AG04449 (cell line): ENCODE measurements around the gene ADAMTSL5.

ENCODE experiments used
- CTCF ChIA-PET: fragments of 350-600 bp; formaldehyde crosslinking; extraction: SDS; loops from one replicate; lab custom pipeline; 2021; ENCODE audit warnings: antibody characterized with exemption; lab: Yijun Ruan, JAX
- POLR2A ChIA-PET: fragments of 400-600, 350-600 bp; formaldehyde crosslinking; extraction: SDS; loops from one replicate; lab custom pipeline; 2020; ENCODE audit warnings: antibody characterized with exemption, inconsistent platforms; lab: Yijun Ruan, JAX
- DNase-seq: peaks from one replicate; pipeline ENCODE4 v3.0.0-alpha.2; 2010; ENCODE audit warnings: low read depth, low spot score
- H3K4me3 ChIP-seq: 2 replicates; pipeline ENCODE4 v1.5.1; 2011; ENCODE audit warnings: low read depth, mild to moderate bottlenecking, control low read depth, low read length
- TF ChIP-seq, protein P1 (sequence below): IDR thresholded peaks from one replicate; pipeline ENCODE4 v1.5.1; 2011; ENCODE audit warnings: mild to moderate bottlenecking, moderate library complexity, low read length, control low read depth, inconsistent platforms; ENCODE audit not compliant: insufficient read depth; ENCODE audit errors: missing control alignments

Gene ADAMTSL5

DNA sequence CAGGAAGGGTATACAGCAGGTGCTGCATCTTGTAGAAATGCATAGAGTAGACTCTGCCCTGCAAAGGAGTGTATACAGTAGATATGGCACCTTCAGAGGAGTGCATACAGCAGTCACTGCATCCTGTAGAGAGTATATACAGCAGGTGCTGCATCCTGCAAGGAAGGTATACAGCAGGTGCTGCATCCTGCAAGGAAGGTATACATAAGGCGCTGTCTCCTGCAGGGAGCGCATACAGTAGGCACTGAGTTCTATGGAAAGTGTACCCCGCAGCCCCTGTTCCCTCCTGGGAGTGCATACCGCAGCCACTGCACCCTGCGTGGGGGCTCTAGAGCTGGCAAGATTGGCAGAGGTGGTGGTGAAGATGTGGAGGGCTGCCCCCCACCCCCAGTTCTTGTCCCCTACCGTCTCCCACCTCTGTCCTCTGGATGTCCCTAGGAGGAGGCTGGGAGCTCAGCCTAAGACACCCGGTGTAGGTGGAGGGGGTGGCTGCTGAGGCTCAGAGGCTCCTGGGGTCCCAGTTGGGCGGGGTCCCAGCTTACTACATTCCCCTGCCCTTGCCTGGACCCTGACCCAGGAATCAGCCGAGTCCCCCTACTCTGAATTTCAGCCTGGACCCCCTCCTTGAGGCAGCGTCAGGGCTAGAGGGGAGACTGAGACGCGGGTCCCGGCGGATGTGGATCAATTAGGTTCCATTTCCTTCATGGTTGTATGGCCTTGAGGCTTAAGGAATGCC, 2.3 kb upstream of the ADAMTSL5 start:
- DNase-seq: no peak
- ChIA-PET POLR2A (interaction anchor here (0.5 kb wide), 1 partner anchor 12 kb away, joined by 3 read pairs; no protein-coding TSS in a partner anchor), CTCF (interaction anchor here (1.0 to 1.6 kb wide), 2 partner anchors 12 to 55 kb away, joined by 3 to 4 read pairs; no protein-coding TSS in a partner anchor)
- TF ChIP-seq, protein P1, sequence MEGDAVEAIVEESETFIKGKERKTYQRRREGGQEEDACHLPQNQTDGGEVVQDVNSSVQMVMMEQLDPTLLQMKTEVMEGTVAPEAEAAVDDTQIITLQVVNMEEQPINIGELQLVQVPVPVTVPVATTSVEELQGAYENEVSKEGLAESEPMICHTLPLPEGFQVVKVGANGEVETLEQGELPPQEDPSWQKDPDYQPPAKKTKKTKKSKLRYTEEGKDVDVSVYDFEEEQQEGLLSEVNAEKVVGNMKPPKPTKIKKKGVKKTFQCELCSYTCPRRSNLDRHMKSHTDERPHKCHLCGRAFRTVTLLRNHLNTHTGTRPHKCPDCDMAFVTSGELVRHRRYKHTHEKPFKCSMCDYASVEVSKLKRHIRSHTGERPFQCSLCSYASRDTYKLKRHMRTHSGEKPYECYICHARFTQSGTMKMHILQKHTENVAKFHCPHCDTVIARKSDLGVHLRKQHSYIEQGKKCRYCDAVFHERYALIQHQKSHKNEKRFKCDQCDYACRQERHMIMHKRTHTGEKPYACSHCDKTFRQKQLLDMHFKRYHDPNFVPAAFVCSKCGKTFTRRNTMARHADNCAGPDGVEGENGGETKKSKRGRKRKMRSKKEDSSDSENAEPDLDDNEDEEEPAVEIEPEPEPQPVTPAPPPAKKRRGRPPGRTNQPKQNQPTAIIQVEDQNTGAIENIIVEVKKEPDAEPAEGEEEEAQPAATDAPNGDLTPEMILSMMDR: no peak
- no peak overlapping the region for H3K4me3 ChIP-seq

- TF ChIP-seq, protein P1: no peak
- POLR2A ChIA-PET: no interaction called here
- no peak for DNase-seq
- CTCF ChIA-PET: interaction anchor here (1.0 to 1.6 kb wide), 2 partner anchors 13 to 54 kb away, joined by 3 to 4 read pairs; no protein-coding TSS in a partner anchor
- H3K4me3 ChIP-seq: no peak overlapping the region
These were observed 1.5 kb upstream of the ADAMTSL5 start for GRCh38 chr19:1514295-1514661.

DNA sequence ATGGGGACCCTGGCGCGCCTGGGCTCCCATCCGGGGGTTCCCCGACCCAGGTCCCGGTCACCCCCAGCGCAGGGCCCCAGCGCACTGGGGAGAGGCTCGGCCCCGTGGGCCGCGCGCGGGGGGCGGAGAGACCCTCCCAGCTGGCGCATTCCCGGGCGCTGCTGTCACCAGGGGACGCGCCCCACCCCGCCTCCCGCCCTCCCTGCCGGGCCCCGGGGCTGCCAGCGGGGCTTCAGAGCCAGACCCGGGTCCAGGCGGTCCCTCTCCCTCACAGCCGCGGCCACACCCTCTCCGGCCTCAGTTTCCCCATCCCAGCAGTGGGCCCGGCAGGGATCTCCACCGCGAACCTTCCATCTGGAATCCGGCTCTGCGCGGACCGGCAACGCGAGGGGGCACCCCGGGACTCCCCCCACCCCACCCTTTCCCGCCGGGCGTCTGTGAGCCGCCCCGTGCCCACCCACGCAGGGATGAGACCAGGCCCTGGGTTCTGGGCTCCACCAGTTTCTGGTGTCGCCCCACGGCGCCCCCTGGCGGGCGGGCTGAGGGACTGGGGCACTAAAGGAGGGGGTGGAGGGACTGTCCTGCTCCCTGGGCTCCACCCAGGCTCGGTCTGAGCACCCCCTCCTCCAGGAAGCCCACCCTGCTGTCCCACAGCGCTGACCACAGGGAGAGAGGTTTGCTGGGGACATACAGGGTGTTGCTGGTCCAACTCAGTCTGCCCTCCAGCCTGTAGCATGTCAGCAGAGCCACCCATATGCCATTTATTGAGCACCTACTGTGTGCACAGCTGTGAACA, 878 bp upstream of the ADAMTSL5 start:
- ChIA-PET POLR2A (no interaction called here), CTCF (interaction anchor here (1.0 to 1.6 kb wide), 2 partner anchors 14 to 53 kb away, joined by 3 to 4 read pairs; no protein-coding TSS in a partner anchor)
- DNase-seq: no peak
- TF ChIP-seq, protein P1: peak; percentile 80
- H3K4me3 ChIP-seq: peak overlapping the region; percentile 60

DNA sequence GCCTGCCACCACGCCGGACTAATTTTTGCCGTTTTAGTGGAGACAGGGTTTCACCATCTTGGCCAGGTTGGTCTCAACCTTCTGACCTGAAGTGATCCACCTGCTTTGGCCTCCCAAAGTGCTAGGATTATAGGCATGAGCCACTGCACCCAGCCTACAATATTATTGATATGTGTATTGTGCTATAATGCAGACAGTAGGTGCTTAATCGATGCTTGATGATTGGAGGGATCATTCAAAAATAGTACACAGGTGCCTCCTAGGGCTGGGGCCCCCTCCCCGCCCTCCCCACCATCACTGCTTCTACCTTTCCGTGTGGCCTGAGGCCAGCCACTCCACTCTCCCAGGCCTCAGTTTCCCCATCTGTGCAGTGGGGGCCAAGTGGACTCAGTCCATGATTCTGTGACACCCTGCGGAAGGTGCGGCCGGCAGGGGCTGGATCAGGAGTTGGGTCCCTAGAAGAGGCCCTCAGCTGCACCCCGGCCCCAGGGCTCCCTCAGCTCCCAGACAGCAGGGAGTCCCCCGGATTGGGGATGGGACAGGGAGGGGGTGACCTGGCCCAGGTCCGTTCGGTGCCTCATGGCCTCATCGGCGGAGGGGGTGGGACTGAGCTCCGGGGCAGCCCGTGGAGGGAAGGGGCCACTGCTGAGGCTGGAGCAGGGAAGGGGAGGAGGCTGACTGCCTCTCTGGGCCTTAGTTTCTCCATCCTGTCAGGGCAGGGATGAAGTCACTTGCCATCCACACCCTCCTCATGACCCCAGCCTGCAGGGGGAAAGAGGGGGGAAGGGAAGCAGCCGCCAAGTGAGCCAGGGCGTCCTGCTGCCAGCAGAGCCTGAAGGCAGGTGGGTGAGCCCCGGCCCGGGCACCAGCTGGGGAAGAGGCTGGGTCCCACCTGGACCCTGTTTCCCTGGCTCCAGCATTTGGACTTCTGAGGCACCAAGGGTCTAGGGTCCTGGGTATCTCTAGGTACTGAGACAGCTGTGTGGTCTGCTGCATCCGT, 1.2 kb downstream of the ADAMTSL5 start:
- no peak for DNase-seq
- CTCF ChIA-PET: interaction anchor here (1.3 to 1.4 kb wide), 2 partner anchors 8 to 9 kb away, joined by 3 to 5 read pairs; no protein-coding TSS in a partner anchor
- POLR2A ChIA-PET: no interaction called here
- TF ChIP-seq, protein P1: no peak
- H3K4me3 ChIP-seq: no peak overlapping the region

GRCh38 chr19:1510807-1511206, 2.0 kb downstream of the ADAMTSL5 start:
- DNase-seq: no peak
- H3K4me3 ChIP-seq: no peak overlapping the region
- ChIA-PET POLR2A (no interaction called here), CTCF (no interaction called here)
- TF ChIP-seq, protein P1: no peak
